Spleen (tissue), 7 donors: ENCODE results near the gene MBD3L5.

Source experiments
- CTCF ChIP-seq, 11 experiments: fragments of 200-600 bp in 7 of 11; fragments of 450-650 bp in 4 of 11; sonication (generic) in 4 of 11; IDR thresholded peaks in 8 of 11; conservative IDR thresholded peaks in 3 of 11; 1 replicate in 7 of 11; 2 replicates in 4 of 11; pipeline versions ENCODE4 v1.4.0 to v1.8.0; 2016 to 2021; ENCODE audit warnings: antibody characterized with exemption in 11 of 11, inconsistent platforms in 4 of 11, mild to moderate bottlenecking in 1 of 11
- POLR2A ChIP-seq, 3 donors: fragments of 450-650 bp; IDR thresholded peaks; one replicate each; pipeline ENCODE4 v1.5.1; 2017; ENCODE audit warnings: antibody characterized with exemption in 3 of 3, mild to moderate bottlenecking in 1 of 3
- POLR2AphosphoS5 ChIP-seq, 3 donors: sonication (generic); formaldehyde crosslinking; IDR thresholded peaks; one replicate each; pipeline ENCODE4 v1.5.1; 2017; ENCODE audit warnings: antibody characterized with exemption in 3 of 3
- donor health status: DM: no; HTN: no; CAD: no; lungs with moderate emphysema.
- donor health status: DM: no; HTN: no; CAD: no.
- donor health status: DM: no; HTN: no; CAD: no.

- TF ChIP-seq CTCF (IDR thresholded peaks at IDR 0.05 in 8 of 11, conservative IDR thresholded peaks at IDR 0.05 in 3 of 11) (no peak), POLR2A (IDR thresholded peaks at IDR 0.05) (no peak), POLR2AphosphoS5 (IDR thresholded peaks at IDR 0.05) (no peak)
Observed at GRCh38 chr19:7000816-7001215, 29.6 kb upstream of the MBD3L5 start.
